H9 (cell line): Measurements from ENCODE around the gene GRAMD1B. TPM values are rescaled to one million over a fixed set of nuclear protein-coding genes. Genes with fewer than 3 reads are reported as not detected.
"Not testable (repeated sequence)": the region's sequence is repeated elsewhere in the genome, so short reads cannot be mapped to it uniquely, and the experiment has no call there.

Experiments used
- DNase-seq: peaks from one replicate; pipeline ENCODE4 v3.0.0-alpha.2; 2017
- H2AFZ ChIP-seq: one replicate; pipeline ENCODE4 v1.6.1; 2013; ENCODE audit warnings: mild to moderate bottlenecking, low read length, control low read depth, moderate library complexity
- H2AK5ac ChIP-seq: 2 replicates; pipeline ENCODE4 v1.6.1; 2013; ENCODE audit warnings: low read length, control low read depth, mixed read lengths; ENCODE audit not compliant: insufficient read length
- H2BK120ac ChIP-seq: one replicate; pipeline ENCODE4 v1.6.1; 2013; ENCODE audit warnings: low read depth, mild to moderate bottlenecking, low read length, control low read depth, inconsistent platforms; ENCODE audit not compliant: poor library complexity, severe bottlenecking
- H2BK12ac ChIP-seq: 2 replicates; pipeline ENCODE4 v1.6.1; 2013; ENCODE audit warnings: low read length, control low read depth, mixed read lengths, low read depth; ENCODE audit not compliant: insufficient read length
- H2BK15ac ChIP-seq: 2 replicates; pipeline ENCODE4 v1.6.1; 2013; ENCODE audit warnings: low read depth, low read length, control low read depth
- H2BK20ac ChIP-seq: one replicate; pipeline ENCODE4 v1.6.1; 2013; ENCODE audit warnings: low read depth, mild to moderate bottlenecking, low read length, control low read depth, inconsistent platforms; ENCODE audit not compliant: poor library complexity, severe bottlenecking
- H2BK5ac ChIP-seq: 2 replicates; pipeline ENCODE4 v1.6.1; 2013; ENCODE audit warnings: low read length, control low read depth, mixed read lengths; ENCODE audit not compliant: insufficient read length
- H3K14ac ChIP-seq: 2 replicates; pipeline ENCODE4 v1.6.1; 2013; ENCODE audit warnings: low read length, control low read depth; ENCODE audit not compliant: insufficient read depth
- H3K18ac ChIP-seq: 2 replicates; pipeline ENCODE4 v1.6.1; 2013; ENCODE audit warnings: low read depth, mild to moderate bottlenecking, mixed read lengths, low read length, control low read depth; ENCODE audit not compliant: insufficient read length
- H3K23ac ChIP-seq: 2 replicates; pipeline ENCODE4 v1.6.1; 2013; ENCODE audit warnings: low read length, control low read depth, mixed read lengths, low read depth; ENCODE audit not compliant: insufficient read length
- H3K23me2 ChIP-seq: 2 replicates; pipeline ENCODE4 v1.6.1; 2013; ENCODE audit warnings: low read depth, mild to moderate bottlenecking, mixed read lengths, low read length, control low read depth; ENCODE audit not compliant: insufficient read length, poor library complexity, severe bottlenecking
- H3K27ac ChIP-seq: 2 replicates; pipeline ENCODE4 v1.5.1; 2013; ENCODE audit warnings: low read length, control low read depth, mixed read lengths, low read depth; ENCODE audit not compliant: insufficient read length
- H3K27me3 ChIP-seq: 2 replicates; pipeline ENCODE4 v1.6.1; 2013; ENCODE audit warnings: low read length, control low read depth, inconsistent platforms; ENCODE audit not compliant: insufficient read depth
- H3K4ac ChIP-seq: 2 replicates; pipeline ENCODE4 v1.6.1; 2013; ENCODE audit warnings: low read depth, mild to moderate bottlenecking, control low read depth, inconsistent platforms, low read length, moderate library complexity
- H3K4me1 ChIP-seq: 2 replicates; pipeline ENCODE4 v1.6.1; 2013; ENCODE audit warnings: low read length, control low read depth, inconsistent platforms; ENCODE audit not compliant: insufficient read depth
- H3K4me2 ChIP-seq: 2 replicates; pipeline ENCODE4 v1.6.1; 2013; ENCODE audit warnings: low read length, control low read depth, mixed read lengths; ENCODE audit not compliant: insufficient read length, insufficient read depth
- H3K56ac ChIP-seq: 2 replicates; pipeline ENCODE4 v1.6.1; 2013; ENCODE audit warnings: low read depth, mild to moderate bottlenecking, mixed read lengths, low read length, control low read depth; ENCODE audit not compliant: insufficient read length
- H3K79me1 ChIP-seq: 2 replicates; pipeline ENCODE4 v1.6.1; 2013; ENCODE audit warnings: low read depth, mild to moderate bottlenecking, moderate library complexity, low read length, control low read depth, inconsistent platforms; ENCODE audit not compliant: insufficient read depth, poor library complexity, severe bottlenecking
- H3K79me2 ChIP-seq: 2 replicates; pipeline ENCODE4 v1.6.1; 2013; ENCODE audit warnings: low read length, control low read depth, inconsistent platforms; ENCODE audit not compliant: insufficient read depth
- H3K9ac ChIP-seq: 2 replicates; pipeline ENCODE4 v1.6.1; 2013; ENCODE audit warnings: low read length, control low read depth, mixed read lengths; ENCODE audit not compliant: insufficient read length; ENCODE audit errors: extremely low read depth
- H3K9me3 ChIP-seq: one replicate; pipeline ENCODE4 v1.6.1; 2013; ENCODE audit warnings: low read depth, low read length, inconsistent platforms; ENCODE audit not compliant: control insufficient read depth
- H3T11ph ChIP-seq: one replicate; pipeline ENCODE4 v1.6.1; 2013; ENCODE audit warnings: mild to moderate bottlenecking, low read length, control low read depth, inconsistent platforms
- H4K20me1 ChIP-seq: one replicate; pipeline ENCODE4 v1.6.1; 2013; ENCODE audit not compliant: control insufficient read depth, insufficient read length, insufficient read depth
- H4K5ac ChIP-seq: 2 replicates; pipeline ENCODE4 v1.6.1; 2013; ENCODE audit warnings: low read depth, mild to moderate bottlenecking, mixed read lengths, low read length, control low read depth; ENCODE audit not compliant: insufficient read length
- H4K8ac ChIP-seq: replicated peaks from 2 replicates; pipeline ENCODE4 v1.6.1; 2013; ENCODE audit warnings: low read length, control low read depth, mixed read lengths, low read depth; ENCODE audit not compliant: insufficient read length
- H4K91ac ChIP-seq: 2 replicates; pipeline ENCODE4 v1.6.1; 2013; ENCODE audit warnings: low read depth, mild to moderate bottlenecking, moderate library complexity, mixed read lengths, low read length, control low read depth; ENCODE audit not compliant: insufficient read length
- H3K27ac Mint-ChIP-seq, 3 experiments: 2 replicates in 2 of 3; 3 replicates in 1 of 3; pipeline ENCODE4 v1.8.0; 2020 to 2021; ENCODE audit warnings: mixed read lengths in 3 of 3, mild to moderate bottlenecking in 1 of 3, moderate library complexity in 1 of 3
- H3K27me3 Mint-ChIP-seq: 2 replicates; pipeline ENCODE4 v1.8.0; 2021; ENCODE audit warnings: low read depth, mild to moderate bottlenecking, moderate library complexity, mixed read lengths
- H3K36me3 Mint-ChIP-seq, 3 experiments: 2 replicates in 2 of 3; 3 replicates in 1 of 3; pipeline ENCODE4 v1.8.0; 2020 to 2021; ENCODE audit warnings: low read depth in 3 of 3, mixed read lengths in 3 of 3; ENCODE audit not compliant: insufficient read depth in 1 of 3
- H3K4me1 Mint-ChIP-seq, 2 experiments: 2 replicates each; pipeline ENCODE4 v1.8.0; 2020; ENCODE audit warnings: mixed read lengths in 2 of 2
- H3K4me3 Mint-ChIP-seq, 2 experiments: 2 replicates in 1 of 2; 3 replicates in 1 of 2; pipeline ENCODE4 v1.8.0; 2020 to 2021; ENCODE audit warnings: mild to moderate bottlenecking in 2 of 2, mixed read lengths in 2 of 2, moderate library complexity in 1 of 2
- H3K9me3 Mint-ChIP-seq, 2 experiments: 2 replicates in 1 of 2; 3 replicates in 1 of 2; pipeline ENCODE4 v1.8.0; 2020; ENCODE audit warnings: mild to moderate bottlenecking in 2 of 2, mixed read lengths in 2 of 2, moderate library complexity in 1 of 2
- CTCF ChIP-seq: fragments of 200-600 bp; sonication (generic); conservative IDR thresholded peaks from 3 replicates; pipeline ENCODE4 v1.8.0; 2021; ENCODE audit warnings: antibody characterized with exemption, mild to moderate bottlenecking
- WGBS: extraction: QIAGEN DNeasy Blood & Tissue Kit; methylation state at CpG from one replicate; pipeline ENCODE4 v1.1.7; 2013; ENCODE audit warnings: missing lambda C conversion rate, low lambda C conversion rate, mixed read lengths; ENCODE audit not compliant: insufficient read length; ENCODE audit errors: extremely low coverage; 5-methylcytosine and 5-hydroxymethylcytosine counted together
- total RNA-seq: library from RNA; stranded (reverse); gene quantifications from 2 replicates; pipeline ENCODE4 v1.2.1, GENCODE V29; 2021

GRAMD1B gene
- total RNA-seq, 1 experiment from 2014 or later = 25.9 TPM

- H3K9ac ChIP-seq = no peak overlapping the region
- peaks cover 7% of the 10 kb centered on the region; the same call in 1 of the 2 replicates for H3K4me1 ChIP-seq
- no peaks in the 10 kb centered on the region for H3K79me1 ChIP-seq
- H2BK120ac ChIP-seq = no peak overlapping the region
- no peaks in the 10 kb centered on the region for H3K23me2 ChIP-seq
- Mint-ChIP-seq H3K4me3 (no peak overlapping the region), H3K27ac (peak overlapping the region in 2 of 3 experiments; percentile 7 to 19; a peak in 1 of 7 replicates), H3K4me1 (peaks cover 55 to 58% of the 10 kb centered on the region in 2 experiments), H3K9me3 (no peaks in the 10 kb centered on the region), H3K36me3 (no peaks in the 10 kb centered on the region), H3K27me3 (no peaks in the 10 kb centered on the region)
- H3K9me3 ChIP-seq = no peaks in the 10 kb centered on the region
- no peak overlapping the region for H4K8ac ChIP-seq
- no peak overlapping the region for H4K5ac ChIP-seq
- no peak for DNase-seq
- H4K20me1 ChIP-seq = no peaks in the 10 kb centered on the region
- no peak overlapping the region for H3K23ac ChIP-seq
- no peaks in the 10 kb centered on the region for H3K79me2 ChIP-seq
- no peak overlapping the region for H2BK20ac ChIP-seq
- TF ChIP-seq CTCF = no peak
- no peak overlapping the region for H2BK5ac ChIP-seq
- H3K4ac ChIP-seq = no peak overlapping the region
- no peak overlapping the region for H2AFZ ChIP-seq
- H3K14ac ChIP-seq = no peak overlapping the region; the same call in 1 of the 2 replicates
- H2AK5ac ChIP-seq = no peak overlapping the region
- WGBS = no CpG with 5 or more reads among the region's 9 CpGs
- no peak overlapping the region for H2BK12ac ChIP-seq
- no peaks in the 10 kb centered on the region for H3K27me3 ChIP-seq
- no peak overlapping the region for H3K18ac ChIP-seq
- H3K56ac ChIP-seq = no peak overlapping the region
- no peak overlapping the region for H3K4me2 ChIP-seq
- no peak overlapping the region for H2BK15ac ChIP-seq
- no peak overlapping the region for H4K91ac ChIP-seq
- H3K27ac ChIP-seq = no peak overlapping the region
- H3T11ph ChIP-seq = no peak overlapping the region
Measured at GRCh38 chr11:123570939-123571580, 141.0 kb downstream of the GRAMD1B start.

GRCh38 chr11:123572791-123573190 lies 142.7 kb downstream of the GRAMD1B start:
- H3K27me3 ChIP-seq, H2AFZ ChIP-seq, H3K27ac ChIP-seq, H2BK120ac ChIP-seq, H3K14ac ChIP-seq, H3K79me1 ChIP-seq, H2BK15ac ChIP-seq, H3K4me3 Mint-ChIP-seq, DNase-seq, H3K4me2 ChIP-seq, H3K27me3 Mint-ChIP-seq, H3K23me2 ChIP-seq, H3K9me3 Mint-ChIP-seq, H3K18ac ChIP-seq, H3K9ac ChIP-seq, H3K36me3 Mint-ChIP-seq, H3K9me3 ChIP-seq, H3K4ac ChIP-seq, H3K23ac ChIP-seq, H4K20me1 ChIP-seq, H2BK12ac ChIP-seq, H4K8ac ChIP-seq, H3K79me2 ChIP-seq, H3T11ph ChIP-seq, H3K56ac ChIP-seq, H3K4me1 ChIP-seq, H3K27ac Mint-ChIP-seq, H2BK20ac ChIP-seq, H2BK5ac ChIP-seq, H4K5ac ChIP-seq, H2AK5ac ChIP-seq, H4K91ac ChIP-seq: not testable (repeated sequence)
- WGBS = no CpG with 5 or more reads among the region's 21 CpGs
- H3K4me1 Mint-ChIP-seq = peaks cover 61 to 64% of the 10 kb centered on the region in 2 experiments
